HG02938 (cell line): ENCODE results near the gene TPO.
"Not testable (repeated sequence)": the region's sequence is repeated elsewhere in the genome, so short reads cannot be mapped to it uniquely, and the experiment has no call there.

Source experiments
- ATAC-seq: cut with Tn5 transposase; IDR thresholded peaks from one replicate; pipeline ENCODE4 v1.9.1; 2021; ENCODE audit warnings: mild to moderate bottlenecking, moderate library complexity; ENCODE audit not compliant: unreplicated experiment

Gene TPO

GRCh38 chr2:1413156-1413710 is at the start of gene TPO:
Gene TPO, plus strand, starts transcription at chr2:1413463. Its CDS starts 946 bp downstream, at chr2:1414409.
- no peak for ATAC-seq

GRCh38 chr2:1366546-1367134 is 46.6 kb upstream of the TPO start:
- no peak for ATAC-seq

GRCh38 chr2:1367601-1368000 is 45.7 kb upstream of the TPO start:
- no peak for ATAC-seq

- no peak for ATAC-seq
Measured at GRCh38 chr2:1369905-1370304, 43.4 kb upstream of the TPO start.

GRCh38 chr2:1370461-1370860 is 42.8 kb upstream of the TPO start:
- ATAC-seq = no peak

GRCh38 chr2:1371082-1371481 is 42.2 kb upstream of the TPO start:
- ATAC-seq = no peak

- no peak for ATAC-seq
Measured at GRCh38 chr2:1373830-1374229, 39.4 kb upstream of the TPO start.

GRCh38 chr2:1374287-1374686 is 39.0 kb upstream of the TPO start:
- no peak for ATAC-seq

GRCh38 chr2:1375794-1376193 is 37.5 kb upstream of the TPO start:
- no peak for ATAC-seq

GRCh38 chr2:1377473-1377872 is 35.8 kb upstream of the TPO start:
- ATAC-seq = no peak

GRCh38 chr2:1378456-1379150 is 34.7 kb upstream of the TPO start:
- ATAC-seq = no peak

GRCh38 chr2:1381644-1382043 is 31.6 kb upstream of the TPO start:
- ATAC-seq = no peak

GRCh38 chr2:1387954-1388725 is 25.1 kb upstream of the TPO start:
- not testable (repeated sequence) for ATAC-seq

- not testable (repeated sequence) for ATAC-seq
Measured at GRCh38 chr2:1390118-1390517, 23.1 kb upstream of the TPO start.

- ATAC-seq = no peak
Measured at GRCh38 chr2:1393321-1393720, 19.9 kb upstream of the TPO start.

GRCh38 chr2:1394709-1395408 is 18.4 kb upstream of the TPO start:
- no peak for ATAC-seq

- ATAC-seq = no peak
Measured at GRCh38 chr2:1397350-1397749, 15.9 kb upstream of the TPO start.

- no peak for ATAC-seq
Measured at GRCh38 chr2:1398191-1398590, 15.1 kb upstream of the TPO start.

GRCh38 chr2:1400943-1401735 is 12.1 kb upstream of the TPO start:
- no peak for ATAC-seq

- no peak for ATAC-seq
Measured at GRCh38 chr2:1402064-1402463, 11.2 kb upstream of the TPO start.
